HG03432 (cell line): ENCODE data around the gene NDUFB7.
A peak's percentile ranks its signal among the peaks of the same experiment; 100 is the strongest.

Experiments used
- ATAC-seq: cut with Tn5 transposase; IDR thresholded peaks from one replicate; pipeline ENCODE4 v1.9.1; 2021; ENCODE audit warnings: mild to moderate bottlenecking, moderate library complexity; ENCODE audit not compliant: unreplicated experiment

The NDUFB7 gene

GRCh38 chr19:14526423-14526822 is 45.4 kb downstream of the NDUFB7 start:
- ATAC-seq = no peak

DNA sequence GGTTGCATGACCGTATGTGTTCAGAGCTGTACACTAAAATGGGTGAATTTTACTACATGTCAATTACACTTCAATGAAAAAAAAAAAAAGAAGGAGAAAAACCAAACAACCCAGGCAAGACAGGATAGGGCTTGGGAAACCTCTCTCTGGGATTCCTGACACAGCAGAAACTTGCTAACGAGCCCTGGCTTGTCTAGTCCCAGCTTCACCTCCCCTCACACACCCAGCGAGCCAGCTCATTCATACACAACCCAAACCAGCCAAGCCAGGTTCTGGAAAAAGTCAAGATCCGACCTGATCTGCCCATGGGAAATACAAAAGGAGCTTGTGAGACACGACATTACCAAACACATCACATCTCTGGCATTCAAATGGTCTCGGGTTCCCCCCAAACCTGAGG is 46.1 kb downstream of the NDUFB7 start:
- ATAC-seq = no peak

GRCh38 chr19:14520543-14520942 is 51.3 kb downstream of the NDUFB7 start:
- no peak for ATAC-seq

DNA sequence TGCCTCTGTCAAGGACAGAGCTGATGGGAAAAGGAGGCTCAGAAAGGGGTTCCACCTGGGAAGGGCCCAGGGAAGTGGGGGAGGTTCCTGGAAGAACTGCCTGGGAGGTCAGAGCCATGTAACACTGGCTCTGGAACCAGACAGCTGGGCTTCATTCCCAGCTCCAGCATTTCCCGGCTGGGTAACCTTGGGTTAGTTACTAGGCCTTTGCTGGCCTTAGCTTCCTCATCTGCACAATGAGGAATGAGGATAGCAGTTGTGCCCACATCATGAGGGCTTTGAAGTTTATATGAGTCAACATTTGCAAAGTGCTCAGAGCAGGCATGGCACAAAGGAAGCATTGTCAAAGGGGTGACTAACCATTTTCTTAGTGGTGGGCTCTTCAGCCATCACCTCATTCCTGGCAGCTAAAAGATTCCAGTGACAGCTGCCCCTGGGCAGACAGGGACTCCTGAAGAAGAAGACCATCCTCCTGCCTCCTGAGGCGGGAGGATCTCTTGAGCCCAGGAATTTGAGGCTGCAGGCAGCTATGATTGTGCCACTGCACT is 51.9 kb downstream of the NDUFB7 start:
- ATAC-seq = no peak

DNA sequence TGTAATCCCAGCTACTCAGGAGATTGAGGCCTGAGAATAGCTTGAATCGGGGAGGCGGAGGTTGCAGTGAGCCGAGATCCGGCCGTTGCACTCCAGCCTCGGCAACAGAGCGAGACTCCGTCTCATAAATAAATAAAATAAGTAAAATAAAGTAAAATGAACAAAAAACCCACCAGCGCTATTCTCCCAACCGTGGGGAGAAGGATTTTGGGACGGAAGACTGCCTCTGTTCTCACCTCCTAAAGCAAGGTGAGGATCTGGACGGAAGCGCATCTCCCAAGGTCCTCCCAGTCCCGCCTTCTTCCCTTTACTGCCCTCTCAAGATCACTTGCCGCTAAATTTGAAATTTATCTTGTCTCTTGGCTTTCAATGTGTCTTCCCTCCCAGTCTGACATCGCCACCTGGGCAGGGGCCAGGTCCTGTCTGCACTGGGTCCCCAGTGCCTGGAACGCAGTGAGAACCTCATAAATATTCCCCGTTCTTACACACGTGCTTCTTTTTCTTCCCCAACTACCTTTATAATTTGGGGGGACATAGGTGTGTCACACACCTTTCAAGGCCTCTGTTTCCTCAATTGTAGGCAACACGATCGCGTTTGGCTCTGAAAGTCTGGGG is 52.5 kb downstream of the NDUFB7 start:
- ATAC-seq = no peak

DNA sequence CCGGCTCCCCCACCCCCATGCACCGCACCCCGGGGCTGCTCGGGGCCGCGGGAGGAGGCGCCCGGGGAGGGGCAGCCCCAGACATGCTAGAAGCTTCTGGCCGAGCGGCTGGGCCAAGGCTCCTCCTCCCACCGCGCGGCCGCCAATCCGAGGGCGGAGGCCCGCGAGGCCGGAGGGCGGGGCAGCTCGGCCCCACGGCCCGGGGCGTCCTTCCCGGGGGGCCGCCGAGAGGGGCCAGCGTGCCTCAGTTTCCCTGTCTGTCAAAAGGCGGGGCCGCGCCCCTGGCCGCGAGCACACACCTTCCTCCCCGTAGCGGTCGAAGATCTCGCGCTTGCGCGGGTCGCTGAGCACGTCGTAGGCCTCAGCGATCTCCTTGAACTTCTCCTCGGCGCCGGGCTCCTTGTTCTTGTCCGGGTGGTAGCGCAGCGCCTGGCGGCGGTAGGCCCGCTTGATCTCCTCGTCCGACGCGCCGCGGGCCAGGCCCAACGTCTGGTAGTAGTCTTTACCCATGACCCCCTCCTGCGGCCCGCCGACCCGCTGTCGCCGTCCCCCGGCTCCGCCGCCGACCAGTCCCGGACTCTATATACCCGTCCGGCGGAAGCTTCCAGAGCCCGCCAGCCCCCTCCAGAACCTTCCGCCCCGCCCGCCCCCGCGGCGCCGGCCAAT is 53.9 kb downstream of the NDUFB7 start, which contains the start of gene DNAJB1:
Gene DNAJB1 (minus strand): TSS at position 558 of the 666 bp plus-strand sequence. CDS start 48 bp downstream, at position 510.
- ATAC-seq = peak; percentile 67

DNA sequence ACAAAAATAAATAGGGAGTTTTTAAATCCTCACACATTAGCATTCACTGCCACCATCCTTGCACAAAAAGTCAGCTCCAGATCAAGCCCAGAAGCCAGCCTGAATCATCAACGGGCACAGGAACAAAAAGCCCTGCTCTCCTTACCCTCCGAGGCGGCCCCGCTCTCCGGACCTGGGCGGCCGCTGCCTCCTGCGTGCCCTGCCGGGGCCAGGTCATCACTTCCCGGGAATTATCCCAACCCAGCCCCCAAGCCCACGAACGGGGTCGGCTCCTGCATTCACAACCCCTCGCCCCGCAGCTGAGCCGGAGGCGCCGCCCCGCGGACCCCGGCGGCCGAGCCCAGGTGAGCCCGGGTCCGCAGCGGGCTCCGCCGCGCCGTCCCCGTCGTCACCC is 54.4 kb downstream of the NDUFB7 start:
- no peak for ATAC-seq

DNA sequence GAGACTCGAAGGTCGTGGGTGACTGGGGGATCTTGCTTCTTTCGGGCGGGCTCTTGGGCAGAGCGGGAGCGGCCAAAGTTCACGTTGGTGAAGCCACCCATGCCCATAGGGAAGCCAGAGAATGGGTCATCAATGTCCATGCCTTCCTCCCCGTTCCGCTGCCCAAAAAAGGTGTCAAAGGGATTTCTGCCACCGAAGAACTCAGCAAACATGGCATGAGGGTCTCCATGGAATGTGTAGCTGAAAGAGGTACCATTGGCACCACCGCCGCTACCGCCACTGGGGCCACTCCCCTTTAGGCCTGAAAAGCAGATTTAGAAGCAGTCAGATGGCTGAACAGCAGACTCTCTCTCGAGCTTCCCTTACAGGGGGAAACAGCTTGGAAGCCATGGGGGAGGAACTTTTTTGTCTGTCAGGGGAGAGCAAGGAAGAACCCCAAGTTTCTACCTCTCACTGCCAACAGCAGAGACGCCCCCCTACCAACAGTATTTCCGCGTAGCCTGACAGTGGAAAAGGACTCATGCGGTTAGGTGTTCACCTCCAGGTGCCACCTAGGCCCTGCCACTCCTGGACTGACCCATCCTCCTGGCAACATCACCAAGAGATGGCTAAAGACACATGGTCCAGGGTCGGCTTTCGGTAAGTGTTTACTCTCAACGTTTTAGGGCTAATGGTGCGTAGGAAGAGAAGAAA is 55.0 kb downstream of the NDUFB7 start:
- no peak for ATAC-seq
